ENCODE results near the gene HAPLN2.
"Not testable (repeated sequence)": the region's sequence is repeated elsewhere in the genome, so short reads cannot be mapped to it uniquely, and the experiment has no call there.

The HAPLN2 gene
- 0 to 0.13 reads per million in 2 donors for total RNA-seq

- DNase-seq = no peak
Observed at GRCh38 chr1:156618853-156619581, at the start of gene HAPLN2. HAPLN2 (plus strand) TSS chr1:156619415; CDS start chr1:156623491, 4,076 bp downstream.

- no peak for DNase-seq
Observed at GRCh38 chr1:156571261-156571852, 47.9 kb upstream of the HAPLN2 start.

GRCh38 chr1:156571919-156572662 is 47.1 kb upstream of the HAPLN2 start, which contains the start of gene IQGAP3:
IQGAP3 (minus strand) TSS chr1:156572565; CDS start chr1:156572529, 36 bp downstream.
- DNase-seq = peak; percentile 41 to 84 (median 58)

- DNase-seq = no peak
Observed at GRCh38 chr1:156572663-156573018, 46.6 kb upstream of the HAPLN2 start.

GRCh38 chr1:156574039-156574633 is 45.1 kb upstream of the HAPLN2 start:
- no peak for DNase-seq

- DNase-seq = no peak
Observed at GRCh38 chr1:156577550-156577949, 41.7 kb upstream of the HAPLN2 start.

- DNase-seq = no peak
Observed at GRCh38 chr1:156578055-156578454, 41.2 kb upstream of the HAPLN2 start.

GRCh38 chr1:156579472-156579871 is 39.7 kb upstream of the HAPLN2 start, which contains the start of gene TTC24:
TTC24 (plus strand) TSS chr1:156579723; CDS start chr1:156581365, 1,642 bp downstream.
- no peak for DNase-seq

GRCh38 chr1:156581661-156582387 is 37.4 kb upstream of the HAPLN2 start:
- DNase-seq = peak in 1 of 5 experiments; percentile 23

GRCh38 chr1:156582388-156583017 is 36.7 kb upstream of the HAPLN2 start:
- DNase-seq = no peak

- peak in 4 of 5 experiments; percentile 48 to 78 (median 60) for DNase-seq
Observed at GRCh38 chr1:156583821-156584622, 35.2 kb upstream of the HAPLN2 start.

GRCh38 chr1:156584813-156585212 is 34.4 kb upstream of the HAPLN2 start:
- DNase-seq = no peak

GRCh38 chr1:156586323-156586722 is 32.9 kb upstream of the HAPLN2 start:
- DNase-seq = no peak

- DNase-seq = no peak
Observed at GRCh38 chr1:156586892-156587477, 32.2 kb upstream of the HAPLN2 start.

- DNase-seq = not testable (repeated sequence)
Observed at GRCh38 chr1:156587927-156588326, 31.3 kb upstream of the HAPLN2 start.

- DNase-seq = no peak
Observed at GRCh38 chr1:156589546-156589945, 29.7 kb upstream of the HAPLN2 start.

GRCh38 chr1:156590326-156591180 is 28.7 kb upstream of the HAPLN2 start:
- DNase-seq = no peak

GRCh38 chr1:156591181-156591431 is 28.1 kb upstream of the HAPLN2 start:
- DNase-seq = no peak

GRCh38 chr1:156591432-156592157 is 27.6 kb upstream of the HAPLN2 start, which contains the start of gene NAXE:
NAXE (plus strand) TSS chr1:156591776; CDS start chr1:156591805, 29 bp downstream.
- DNase-seq = peak; percentile 52 to 76 (median 54)
